Measurements from ENCODE around the gene ESR1. TPM values are rescaled to one million over a fixed set of nuclear protein-coding genes. Genes with fewer than 3 reads are reported as not detected.

Gene ESR1
- total RNA-seq, 4 donors from 2014 or later = 29.1 to 225 (median 141) TPM

GRCh38 chr6:151805286-151805840 is 2.1 kb upstream of the ESR1 start:
- peak; percentile 66 to 75 for DNase-seq
- Histone ChIP-seq H3K27me3 (no peaks in the 10 kb centered on the region), H3K4me3 (peak overlapping the region; percentile 44 to 59), H3K36me3 (no peaks in the 10 kb centered on the region), H3K4me1 (no peaks in the 10 kb centered on the region), H3K9me3 (no peaks in the 10 kb centered on the region), H3K27ac (peak overlapping the region; percentile 95 to 99)
- TF ChIP-seq POLR2A (IDR thresholded peaks at IDR 0.05) = peak; percentile 35 to 63
- TF ChIP-seq CTCF (IDR thresholded peaks at IDR 0.05) = no peak
- intact Hi-C loops (cut with DNase I; ENCODE audit: low total_unique reads) = no loop called here

- TF ChIP-seq POLR2A (IDR thresholded peaks at IDR 0.05) (no peak), CTCF (IDR thresholded peaks at IDR 0.05) (peak in 2 of 4 experiments; percentile 12)
- peak overlapping the region; percentile 44 to 59 for H3K4me3 ChIP-seq
- no peaks in the 10 kb centered on the region for H3K36me3 ChIP-seq
- H3K4me1 ChIP-seq = no peaks in the 10 kb centered on the region
- peak overlapping the region; percentile 95 to 99 for H3K27ac ChIP-seq
- peak in 1 of 2 donors; percentile 18 for DNase-seq
- intact Hi-C loops (cut with DNase I; ENCODE audit: low total_unique reads) = no loop called here
- no peaks in the 10 kb centered on the region for H3K9me3 ChIP-seq
- H3K27me3 ChIP-seq = no peaks in the 10 kb centered on the region
These were observed 547 bp upstream of the ESR1 start for GRCh38 chr6:151806757-151807512.

GRCh38 chr6:151808371-151809241 is 1.1 kb downstream of the ESR1 start:
- H3K9me3 ChIP-seq = no peaks in the 10 kb centered on the region
- H3K4me3 ChIP-seq = peak overlapping the region; percentile 44 to 59
- DNase-seq = peak; percentile 51 to 60
- intact Hi-C loops (cut with DNase I; ENCODE audit: low total_unique reads) = no loop called here
- H3K27me3 ChIP-seq = no peaks in the 10 kb centered on the region
- peak overlapping the region; percentile 95 to 99 for H3K27ac ChIP-seq
- no peaks in the 10 kb centered on the region for H3K36me3 ChIP-seq
- TF ChIP-seq CTCF (IDR thresholded peaks at IDR 0.05) = no peak
- no peak for TF ChIP-seq POLR2A (IDR thresholded peaks at IDR 0.05)
- H3K4me1 ChIP-seq = no peaks in the 10 kb centered on the region

- Histone ChIP-seq H3K9me3 (no peaks in the 10 kb centered on the region), H3K36me3 (no peaks in the 10 kb centered on the region), H3K27me3 (no peaks in the 10 kb centered on the region), H3K4me1 (no peaks in the 10 kb centered on the region), H3K4me3 (peak overlapping the region; percentile 44 to 59), H3K27ac (peak overlapping the region; percentile 95 to 99)
- no peak for TF ChIP-seq POLR2A (IDR thresholded peaks at IDR 0.05)
- TF ChIP-seq CTCF (IDR thresholded peaks at IDR 0.05) = no peak
- intact Hi-C loops (cut with DNase I; ENCODE audit: low total_unique reads) = no loop called here
- DNase-seq = no peak
These were observed 3.6 kb downstream of the ESR1 start for GRCh38 chr6:151811081-151811480.

All from uterus (tissue), 4 donors.